LHCN-M2 (cell line): Measurements from ENCODE around the gene MGAT5B. TPM values are rescaled to one million over a fixed set of nuclear protein-coding genes. Genes with fewer than 3 reads are reported as not detected.

ENCODE experiments used
- DNase-seq: peaks from one replicate; pipeline ENCODE4 v3.0.0-alpha.2; 2012; ENCODE audit warnings: low read depth
- total RNA-seq: library from RNA; depleted of rRNA; stranded (reverse); fragments of >200 nt; gene quantifications from 2 replicates; pipeline ENCODE4 v1.2.3, GENCODE V29; 2014

MGAT5B gene
- total RNA-seq, 1 experiment from 2014 or later = 0.23 TPM

DNA sequence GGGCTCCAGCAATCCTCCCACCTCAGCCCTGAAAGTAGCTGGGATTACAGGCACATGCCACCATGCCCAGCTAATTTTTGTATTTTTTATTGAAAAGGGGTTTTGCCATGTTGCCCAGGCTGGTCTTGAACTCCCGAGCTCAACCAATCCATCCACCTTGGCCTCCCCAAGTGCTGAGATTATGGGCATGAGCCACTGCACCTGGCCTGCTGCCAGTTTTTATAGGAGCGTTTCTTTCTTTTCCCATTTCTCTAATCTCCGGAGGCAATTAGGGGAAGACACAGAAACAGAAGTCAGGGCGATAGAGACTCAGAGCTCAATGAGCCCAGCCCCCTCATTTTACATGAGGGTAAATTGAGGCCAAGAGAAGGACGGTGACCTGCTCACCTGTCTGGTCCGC, 10.4 kb downstream of the MGAT5B start:
- no peak for DNase-seq

DNA sequence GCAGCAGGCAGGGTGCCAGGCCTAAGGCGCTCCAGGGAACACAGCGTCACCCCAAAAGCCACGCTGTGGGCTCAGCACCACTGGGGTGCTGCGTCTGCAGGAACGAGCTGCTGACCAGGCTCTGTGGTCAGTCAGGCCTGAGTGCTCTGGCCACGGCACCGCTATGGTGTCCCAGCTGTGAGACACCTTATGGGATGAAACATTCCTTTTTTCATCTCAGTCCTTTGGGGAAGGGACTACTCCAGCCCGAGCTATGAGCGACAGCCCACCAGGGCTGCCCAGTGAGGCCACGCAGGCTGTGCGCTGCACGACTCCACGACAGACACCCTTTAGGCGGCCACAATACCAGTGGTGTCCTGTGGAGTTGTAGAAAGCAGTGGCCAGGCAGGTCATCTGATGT, 11.1 kb downstream of the MGAT5B start:
- DNase-seq = no peak

DNA sequence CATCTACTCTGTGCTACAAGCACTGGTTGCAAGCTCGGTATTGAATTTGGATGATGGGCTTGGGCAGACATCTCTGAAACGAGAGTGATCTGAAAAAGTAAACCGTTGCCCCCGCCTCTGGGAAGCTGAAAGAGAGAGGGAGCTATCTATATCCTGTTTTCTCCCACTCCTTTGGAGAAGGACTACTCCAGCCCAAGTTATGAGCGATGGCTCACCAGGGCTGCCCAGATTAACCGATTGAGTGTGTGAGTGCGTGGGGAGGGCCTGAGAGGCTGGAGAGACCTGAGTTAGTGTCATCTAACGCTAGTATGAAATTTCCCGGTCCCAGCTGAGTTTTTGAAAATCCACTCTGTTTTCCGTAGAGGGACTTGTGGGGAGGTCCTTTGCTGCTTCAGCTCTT, 11.5 kb downstream of the MGAT5B start:
- DNase-seq = no peak

DNA sequence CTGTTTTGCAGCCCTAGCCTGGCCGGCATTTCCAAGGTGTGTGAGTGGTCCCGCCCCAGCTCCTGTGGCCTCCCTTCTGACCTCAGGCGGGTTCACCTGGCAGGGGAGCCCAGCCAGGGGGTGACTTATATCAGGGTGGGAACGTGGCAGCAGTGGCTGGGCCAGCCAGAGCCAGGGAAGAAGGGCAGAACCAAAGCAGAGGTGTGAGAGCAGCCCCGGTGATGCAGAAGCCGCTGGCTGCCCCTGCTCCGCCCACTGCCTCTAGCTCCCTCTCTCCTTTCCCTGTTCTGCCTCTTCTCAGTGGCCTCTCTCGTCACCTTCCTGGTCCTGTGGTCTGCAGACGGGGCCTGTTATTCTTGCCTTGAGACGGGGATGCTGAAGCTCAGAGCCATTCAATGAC, 12.1 kb downstream of the MGAT5B start:
- no peak for DNase-seq

DNA sequence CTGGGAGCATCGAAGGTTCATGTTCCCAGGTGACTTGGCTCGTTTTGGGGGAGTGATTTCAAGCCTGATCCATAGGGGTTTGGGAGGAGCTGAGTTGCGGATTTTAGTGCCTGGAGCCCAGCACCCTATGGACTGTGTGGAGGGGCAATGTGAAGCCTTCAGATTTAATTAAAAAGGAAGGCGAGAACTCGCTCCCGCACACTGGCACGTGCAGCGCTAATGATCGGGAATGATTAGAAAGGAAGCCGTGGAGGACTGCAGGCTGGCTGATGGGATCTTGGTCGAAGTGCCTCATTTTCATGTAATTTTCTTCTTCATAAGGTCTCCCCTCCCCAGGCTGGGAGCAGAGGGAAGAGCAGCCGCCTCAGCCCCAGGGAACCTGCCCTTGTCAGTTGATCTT, 12.8 kb downstream of the MGAT5B start:
- DNase-seq = no peak

DNA sequence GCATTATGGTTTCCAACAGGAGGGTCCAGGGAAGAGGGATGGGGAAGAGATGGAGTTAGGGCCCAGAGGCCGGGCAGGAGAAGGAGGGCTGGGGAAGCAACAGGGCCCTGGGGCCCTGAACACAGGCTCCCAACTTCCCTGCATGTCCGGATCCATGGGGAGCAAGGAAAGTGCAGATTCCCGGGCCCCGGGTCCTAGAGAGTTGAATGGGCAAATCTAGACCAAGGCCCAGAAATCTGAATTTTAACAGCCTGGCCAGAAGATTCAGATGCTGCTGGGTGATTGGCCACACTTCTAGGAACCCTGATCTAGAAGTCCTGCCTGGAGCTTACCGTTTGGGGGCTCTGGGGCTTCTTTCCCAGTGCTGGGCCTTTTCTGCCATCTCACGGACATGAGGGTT, 13.2 kb downstream of the MGAT5B start:
- DNase-seq = no peak

DNA sequence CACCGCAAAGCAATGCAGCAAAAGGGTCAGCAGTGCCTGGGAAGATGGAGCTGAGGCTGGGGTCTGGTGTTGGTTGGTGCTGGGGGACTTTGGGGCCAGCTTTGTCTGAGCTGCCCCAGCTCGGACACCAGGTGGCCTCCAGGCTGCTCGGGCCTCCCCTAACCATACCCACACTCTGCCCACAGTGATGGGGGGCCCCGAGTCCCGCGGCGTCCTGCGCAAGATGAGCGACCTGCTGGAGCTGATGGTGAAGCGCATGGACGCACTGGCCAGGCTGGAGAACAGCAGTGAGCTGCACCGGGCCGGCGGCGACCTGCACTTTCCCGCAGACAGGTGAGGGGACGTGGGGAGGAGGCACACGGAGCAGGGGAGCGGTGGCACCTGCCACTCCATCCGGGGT, 13.8 kb downstream of the MGAT5B start:
- DNase-seq = no peak

DNA sequence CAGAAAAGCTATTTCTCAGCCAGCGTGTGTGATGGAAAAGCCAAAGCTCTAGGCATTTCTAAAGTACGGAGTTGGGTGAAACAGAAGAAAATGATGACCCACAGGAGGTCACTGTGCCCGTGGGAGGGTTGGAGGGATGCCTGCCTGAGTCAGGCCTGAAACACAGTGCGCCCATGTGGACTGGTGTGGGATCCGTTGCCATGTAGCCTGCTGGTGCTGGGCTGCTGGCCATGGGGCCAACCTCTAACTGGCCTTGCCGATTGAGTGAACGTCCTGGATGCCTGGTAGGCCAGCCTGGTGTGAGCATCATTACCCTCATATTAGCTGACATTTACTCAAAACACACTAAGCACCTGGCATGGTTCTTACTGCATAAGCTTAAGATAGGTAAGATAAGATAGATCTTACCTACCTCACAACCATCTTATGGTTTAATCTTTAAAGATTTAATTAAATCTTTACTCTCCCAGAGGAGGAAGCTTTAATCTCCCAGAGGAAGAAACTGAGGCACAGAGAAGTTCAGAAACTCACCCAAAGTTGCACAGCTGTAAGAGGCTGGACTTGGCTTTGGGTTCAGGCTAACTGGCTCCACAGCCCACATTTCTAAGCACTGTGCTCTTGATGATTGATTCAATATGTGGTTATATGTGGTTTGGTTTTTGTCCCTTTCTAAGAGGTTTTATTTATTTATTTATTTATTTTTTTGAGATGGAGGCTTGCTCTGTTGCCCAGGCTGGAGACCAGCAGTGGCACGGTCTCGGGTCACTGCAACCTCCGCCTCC, 15.7 kb downstream of the MGAT5B start:
- no peak for DNase-seq

DNA sequence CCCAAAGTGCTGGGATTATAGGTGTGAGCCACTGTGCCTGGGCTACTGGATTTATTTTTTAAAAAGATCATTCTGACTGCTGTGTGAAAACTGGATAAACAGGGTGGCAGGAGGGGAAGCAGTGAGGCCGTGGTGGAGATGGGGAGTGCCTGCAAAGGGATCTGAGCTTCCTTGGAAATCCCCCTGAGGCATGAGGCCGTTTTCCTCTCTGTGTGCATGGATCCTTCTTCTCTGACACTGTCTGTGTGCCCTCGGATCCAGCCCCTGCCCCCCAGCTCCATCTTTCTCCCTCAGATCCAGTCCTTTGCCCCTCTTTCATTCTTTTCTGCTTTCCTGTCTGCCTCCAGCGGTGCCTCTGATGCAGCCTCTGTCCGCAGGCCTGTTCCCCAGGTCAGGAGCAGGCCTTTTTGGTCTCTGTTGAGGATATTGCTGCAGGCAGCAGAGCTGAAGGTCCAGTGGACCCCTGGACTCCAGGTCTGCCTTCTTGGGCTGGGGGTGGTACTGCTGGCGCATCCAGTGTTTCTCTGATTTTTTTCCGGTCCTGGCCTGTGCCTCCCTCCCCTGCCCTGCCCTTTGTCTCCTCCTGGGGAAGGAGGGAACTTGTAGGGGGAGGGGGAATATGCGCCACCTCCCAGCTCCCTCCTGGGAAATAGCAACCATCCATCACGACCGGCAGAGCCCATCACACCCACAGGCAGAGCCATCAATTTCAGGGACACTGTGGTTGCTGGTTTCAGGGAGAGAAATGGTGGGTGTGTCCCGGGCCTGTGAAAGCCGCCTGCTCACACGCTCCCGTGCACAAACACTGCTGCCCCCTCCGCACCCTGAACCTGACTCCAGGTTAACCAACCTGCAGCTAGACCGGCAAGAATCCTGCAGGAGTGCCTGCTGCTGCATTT, 17.0 kb downstream of the MGAT5B start:
- no peak for DNase-seq

DNA sequence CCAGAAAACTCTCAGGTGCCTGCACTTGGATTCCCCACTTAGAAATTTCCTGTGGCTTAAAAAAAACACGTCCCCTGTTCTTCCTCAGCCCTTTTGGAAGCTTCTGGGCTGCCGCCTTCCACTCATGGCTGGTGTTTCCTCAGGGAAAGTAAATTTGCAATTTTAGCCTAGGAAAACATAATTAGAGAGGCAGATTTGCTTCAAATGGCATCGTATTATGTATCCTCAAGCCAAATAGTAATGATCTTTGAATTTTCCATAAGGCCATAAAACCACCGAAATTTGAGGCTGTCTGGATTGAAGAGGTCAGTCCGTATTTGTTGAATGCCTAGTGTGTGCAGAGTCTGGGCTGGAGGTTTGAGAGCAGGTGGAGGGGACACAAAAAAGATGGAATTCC, 17.7 kb downstream of the MGAT5B start:
- DNase-seq = no peak

DNA sequence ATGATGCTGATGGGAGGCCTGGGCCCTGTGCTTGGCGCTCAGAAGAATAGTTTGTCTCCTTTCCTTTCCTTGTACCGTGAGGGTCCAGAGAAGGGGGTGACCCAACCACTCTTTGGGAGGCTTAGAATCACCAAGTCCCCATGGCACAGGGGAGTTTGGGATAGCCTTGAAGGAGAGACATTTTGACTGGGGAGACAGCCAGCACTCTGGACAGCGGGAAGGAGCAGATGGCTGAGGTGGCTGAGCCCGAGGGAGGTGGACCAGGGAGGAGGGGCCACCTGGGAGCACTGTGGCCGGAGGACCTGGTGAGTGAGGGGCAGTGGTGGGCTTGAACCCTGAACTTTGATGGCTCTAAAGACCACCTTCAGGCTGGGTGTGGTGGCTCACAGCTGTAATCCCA, 18.2 kb downstream of the MGAT5B start:
- DNase-seq = no peak

DNA sequence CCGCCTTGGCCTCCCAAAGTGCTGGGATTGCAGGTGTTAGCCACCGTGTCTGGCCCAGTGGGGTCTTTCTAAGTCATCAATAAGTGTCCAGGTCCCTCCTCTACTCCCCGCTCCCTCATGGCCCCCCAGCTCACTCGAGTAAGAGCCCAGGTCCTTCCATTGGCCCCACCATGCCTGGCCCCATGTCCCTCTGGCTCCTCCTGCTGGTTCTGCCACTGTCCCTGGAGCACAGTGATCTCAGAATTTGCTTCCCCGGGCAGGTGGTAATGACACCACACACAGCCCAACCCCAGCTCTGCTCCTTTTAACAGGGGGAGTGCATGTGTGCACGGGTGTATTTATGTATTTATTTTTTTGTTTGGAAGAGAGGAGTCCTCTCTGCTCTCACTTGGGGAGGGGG, 19.6 kb downstream of the MGAT5B start:
- DNase-seq = no peak

DNA sequence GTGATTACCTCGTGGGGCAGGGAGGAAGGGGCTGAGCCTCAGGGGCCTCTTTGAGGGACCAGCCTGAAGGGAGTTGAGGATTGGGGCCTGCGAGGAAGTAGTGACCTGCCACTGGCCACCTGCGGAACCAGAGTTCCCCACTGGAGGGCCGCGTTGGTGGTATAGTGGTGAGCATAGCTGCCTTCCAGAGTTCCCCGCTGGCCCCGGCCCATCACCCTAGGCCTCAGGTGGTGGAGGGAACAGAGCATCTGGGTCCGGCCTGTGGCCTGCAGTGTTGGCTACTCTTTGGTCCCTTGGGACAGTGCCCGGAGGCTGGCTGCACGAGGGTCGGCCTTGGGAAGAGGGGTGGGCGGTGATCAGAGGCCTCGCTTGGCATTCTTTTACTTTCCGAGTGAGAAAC, 20.5 kb downstream of the MGAT5B start:
- DNase-seq = no peak

DNA sequence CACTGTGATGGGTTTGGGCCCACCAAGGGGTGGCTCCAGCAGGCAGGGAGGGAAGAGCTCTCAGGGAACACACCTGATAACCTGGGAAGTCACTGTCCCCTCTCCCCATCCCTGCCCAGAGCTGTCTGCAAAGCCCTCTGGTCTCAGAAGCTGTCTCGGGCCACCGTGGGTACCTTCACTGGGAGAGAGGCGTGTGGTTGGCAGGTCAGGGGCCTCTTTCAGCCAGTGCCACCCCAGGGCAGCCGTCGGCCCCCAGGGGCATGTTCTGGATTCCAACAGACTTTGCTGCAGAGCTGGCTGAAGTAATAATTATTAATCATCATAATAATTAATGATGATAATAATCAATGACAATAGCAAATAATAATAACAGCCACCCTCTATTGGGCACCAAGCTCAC, 21.1 kb downstream of the MGAT5B start:
- DNase-seq = no peak

DNA sequence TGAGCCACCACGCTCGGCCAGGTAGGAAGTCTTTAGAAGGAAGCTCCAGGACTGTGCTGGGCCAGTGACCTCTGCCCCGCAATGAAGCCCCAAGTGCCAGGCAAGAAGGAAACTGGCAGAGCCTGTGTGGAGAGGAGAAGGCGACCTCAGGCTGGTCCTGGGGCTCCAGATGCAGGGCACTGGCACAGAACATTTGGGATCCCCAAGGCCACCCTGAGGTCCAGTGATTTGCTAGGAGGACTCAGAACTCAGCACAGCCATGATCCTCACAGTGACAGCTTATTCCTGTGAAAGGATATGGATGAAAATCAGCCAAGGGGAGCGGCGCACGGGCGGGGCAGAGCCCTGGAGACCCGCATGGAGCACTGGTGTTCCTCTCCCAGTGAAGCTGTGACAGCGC, 24.1 kb downstream of the MGAT5B start:
- DNase-seq = no peak

DNA sequence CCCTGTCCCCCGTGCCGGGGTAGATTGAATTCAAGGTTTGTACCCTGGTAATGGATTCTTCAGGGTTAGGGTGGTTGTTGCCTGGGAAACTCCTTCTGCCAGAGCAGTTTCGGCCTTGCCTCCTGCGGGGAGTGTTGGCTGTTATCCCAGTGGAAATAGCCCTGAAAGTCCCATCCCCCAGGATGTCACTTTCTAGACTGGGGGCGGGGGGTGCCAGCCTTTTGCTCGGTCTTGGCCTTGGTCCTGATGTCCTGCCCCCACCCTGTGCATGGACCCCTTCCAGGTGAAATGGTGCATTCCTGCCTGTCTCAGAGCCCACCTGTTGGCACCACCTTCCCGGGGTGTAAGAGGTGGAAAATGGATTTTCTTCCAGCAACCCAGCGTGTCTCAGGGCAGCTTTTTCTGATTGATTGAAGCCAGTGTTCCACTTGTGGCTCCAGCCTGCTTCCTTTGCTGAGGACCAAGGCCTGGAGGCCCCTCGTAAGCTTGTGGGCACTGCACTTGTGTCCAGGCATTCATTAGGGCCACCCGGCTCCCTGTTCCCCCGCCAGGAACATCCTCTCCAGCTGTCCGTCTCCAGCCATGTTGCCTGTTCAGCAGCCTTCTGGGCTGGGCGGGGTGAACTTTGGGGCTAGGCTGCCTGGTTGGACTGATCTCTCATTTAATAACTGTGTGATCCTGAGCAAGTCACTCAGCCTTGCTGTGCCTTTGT, 25.6 kb downstream of the MGAT5B start:
- no peak for DNase-seq

DNA sequence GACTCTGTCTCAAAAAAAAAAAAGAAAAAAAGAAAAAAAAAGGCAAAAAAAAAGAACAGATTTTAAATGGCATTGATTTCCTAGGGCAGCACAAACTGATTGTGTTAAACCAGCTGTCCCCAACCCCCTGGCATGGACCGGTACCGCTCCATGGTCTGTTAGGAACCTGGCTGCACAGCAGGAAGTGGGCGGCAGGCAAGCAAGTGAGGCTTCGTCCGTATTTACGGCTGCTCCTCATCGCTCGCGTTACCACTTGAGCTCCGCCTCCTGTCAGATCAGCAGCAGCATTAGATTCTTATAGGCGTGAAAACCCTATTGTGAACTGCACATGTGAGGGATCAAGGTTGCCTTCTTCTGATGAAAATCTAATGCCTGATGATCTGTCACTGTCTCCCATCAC, 26.6 kb downstream of the MGAT5B start:
- DNase-seq = no peak

DNA sequence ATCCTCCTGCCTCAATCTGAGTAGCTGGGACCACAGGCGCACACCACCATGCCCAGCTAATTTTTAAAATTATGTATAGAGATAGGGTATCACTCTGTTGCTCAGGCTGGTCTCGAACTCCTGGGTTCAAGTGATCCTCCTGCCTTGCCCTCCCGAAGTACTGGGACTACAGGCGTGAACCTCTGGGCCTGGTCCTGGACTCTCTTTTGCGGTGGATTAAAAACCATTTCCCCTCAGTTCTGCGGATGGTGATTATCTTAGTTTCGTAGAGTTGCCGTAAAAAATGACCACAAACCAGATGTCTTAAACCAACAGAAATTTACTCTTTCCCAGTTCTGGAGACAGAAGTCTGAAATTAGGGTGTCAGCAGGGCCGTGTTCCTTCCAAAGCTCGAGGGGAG, 28.8 kb downstream of the MGAT5B start:
- DNase-seq = no peak

DNA sequence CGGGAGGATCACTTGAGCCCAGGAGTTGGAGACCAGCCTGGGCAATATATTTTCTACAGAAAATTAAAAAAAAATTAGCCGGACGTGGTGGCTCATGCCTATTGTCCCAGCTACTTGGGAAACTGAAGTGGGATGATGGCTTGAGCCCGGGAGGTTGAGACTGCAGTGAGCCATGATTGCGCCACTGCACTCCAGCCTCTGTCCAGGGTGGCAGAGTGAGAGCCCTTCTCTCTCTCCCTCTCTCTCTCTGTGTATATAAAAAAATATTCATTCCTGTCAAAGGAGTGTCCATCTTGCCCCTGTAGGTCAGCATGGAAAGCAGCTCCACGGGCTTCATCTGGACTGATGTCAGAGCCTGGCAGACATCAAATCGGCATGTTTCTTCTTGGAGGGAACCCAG, 31.2 kb downstream of the MGAT5B start:
- no peak for DNase-seq

DNA sequence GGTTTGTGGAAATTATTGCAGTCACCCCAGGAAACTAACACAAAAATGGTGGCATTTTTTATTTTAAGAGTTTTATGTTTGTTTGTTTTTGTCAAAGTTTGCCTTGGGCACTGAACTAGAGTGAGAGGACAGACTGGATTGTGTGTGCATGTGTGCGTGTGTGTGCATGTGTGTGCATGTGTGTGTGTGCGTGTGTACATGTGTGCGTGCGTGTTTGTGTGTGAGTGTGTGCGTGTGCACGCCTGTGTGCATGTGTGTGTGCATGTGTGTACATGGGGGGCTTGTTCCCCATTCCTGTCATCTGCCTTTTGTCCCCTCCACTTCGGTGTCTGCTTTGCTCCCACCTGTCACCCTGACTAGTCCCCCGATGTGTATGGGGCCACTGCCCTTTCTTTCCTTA, 32.5 kb downstream of the MGAT5B start:
- no peak for DNase-seq

DNA sequence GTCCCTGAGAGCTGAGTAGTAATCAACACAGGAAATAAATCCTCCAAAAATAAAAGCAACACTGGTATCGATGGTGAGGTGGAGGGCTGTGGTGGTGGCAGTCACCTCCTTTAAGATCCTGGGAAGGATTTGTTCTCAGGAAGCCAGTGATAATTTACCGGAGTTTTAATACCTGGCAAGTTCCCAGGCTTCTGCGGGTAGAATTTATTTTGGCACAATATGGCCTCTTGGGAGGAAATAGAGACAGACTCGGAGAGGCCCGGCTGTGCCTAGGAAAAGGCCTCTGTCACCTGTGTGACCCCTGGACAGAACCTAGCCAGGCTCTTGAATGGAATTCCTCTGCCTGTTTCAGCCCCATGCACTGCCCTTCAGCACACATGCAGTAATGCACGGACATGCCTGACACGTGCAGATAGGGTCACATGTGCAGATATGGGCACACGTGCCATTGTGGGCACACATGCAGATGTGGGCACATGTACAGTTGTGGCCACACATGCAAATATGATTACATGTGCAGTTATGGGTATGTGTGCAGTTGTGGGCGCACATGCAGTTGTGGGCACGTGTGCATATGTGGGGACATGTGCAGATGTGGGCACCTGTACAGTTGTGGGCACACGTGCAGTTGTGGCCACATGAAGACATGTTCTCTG, 33.5 kb downstream of the MGAT5B start:
- no peak for DNase-seq

DNA sequence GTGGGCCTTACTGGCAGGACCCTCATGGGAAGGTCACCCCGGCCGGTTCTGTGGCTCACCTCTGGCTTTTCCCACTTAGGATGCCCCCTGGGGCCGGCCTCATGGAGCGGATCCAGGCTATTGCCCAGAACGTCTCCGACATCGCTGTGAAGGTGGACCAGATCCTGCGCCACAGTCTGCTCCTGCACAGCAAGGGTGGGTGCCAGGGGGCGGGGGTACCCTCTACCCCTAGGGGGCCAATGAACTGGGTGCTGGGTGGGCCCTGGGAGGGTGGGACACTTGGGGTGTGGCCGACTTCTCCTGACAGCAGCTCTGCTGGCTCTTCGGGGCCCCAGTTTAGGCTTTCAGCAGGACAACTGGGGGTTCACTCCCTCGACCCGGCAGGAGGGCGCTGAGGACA, 34.3 kb downstream of the MGAT5B start:
- no peak for DNase-seq
